Measurements from ENCODE around the gene SLC35F4.

DNA sequence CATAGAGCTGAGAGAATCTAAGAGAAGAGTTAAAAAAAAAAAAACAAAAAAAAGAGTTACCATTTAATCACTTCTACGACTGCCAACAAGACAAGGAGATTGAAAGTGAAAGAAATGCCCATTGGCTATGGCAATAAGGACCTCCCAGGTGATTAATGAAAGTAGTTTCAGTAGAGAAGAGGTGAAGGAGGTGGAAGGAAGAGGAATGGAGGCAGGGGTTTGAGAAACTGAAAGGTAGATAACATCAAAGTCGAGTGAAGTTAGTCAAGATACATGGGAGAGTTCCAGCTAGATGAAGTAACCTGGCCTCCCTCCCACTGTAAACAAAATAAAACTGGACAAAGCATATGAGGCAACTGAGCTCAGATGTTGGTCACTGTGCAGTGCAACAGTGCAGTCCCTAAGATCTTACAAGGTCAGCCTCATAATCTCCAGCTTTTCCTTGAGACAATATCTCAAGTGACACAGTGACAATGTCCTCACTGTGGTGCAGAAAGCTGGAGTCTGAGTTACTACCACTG is 254.3 kb downstream of the SLC35F4 start:
- TF ChIP-seq, protein P1, sequence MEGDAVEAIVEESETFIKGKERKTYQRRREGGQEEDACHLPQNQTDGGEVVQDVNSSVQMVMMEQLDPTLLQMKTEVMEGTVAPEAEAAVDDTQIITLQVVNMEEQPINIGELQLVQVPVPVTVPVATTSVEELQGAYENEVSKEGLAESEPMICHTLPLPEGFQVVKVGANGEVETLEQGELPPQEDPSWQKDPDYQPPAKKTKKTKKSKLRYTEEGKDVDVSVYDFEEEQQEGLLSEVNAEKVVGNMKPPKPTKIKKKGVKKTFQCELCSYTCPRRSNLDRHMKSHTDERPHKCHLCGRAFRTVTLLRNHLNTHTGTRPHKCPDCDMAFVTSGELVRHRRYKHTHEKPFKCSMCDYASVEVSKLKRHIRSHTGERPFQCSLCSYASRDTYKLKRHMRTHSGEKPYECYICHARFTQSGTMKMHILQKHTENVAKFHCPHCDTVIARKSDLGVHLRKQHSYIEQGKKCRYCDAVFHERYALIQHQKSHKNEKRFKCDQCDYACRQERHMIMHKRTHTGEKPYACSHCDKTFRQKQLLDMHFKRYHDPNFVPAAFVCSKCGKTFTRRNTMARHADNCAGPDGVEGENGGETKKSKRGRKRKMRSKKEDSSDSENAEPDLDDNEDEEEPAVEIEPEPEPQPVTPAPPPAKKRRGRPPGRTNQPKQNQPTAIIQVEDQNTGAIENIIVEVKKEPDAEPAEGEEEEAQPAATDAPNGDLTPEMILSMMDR (conservative IDR thresholded peaks at IDR 0.05), result no peak
- TF ChIP-seq ZFX (IDR thresholded peaks at IDR 0.05), result no peak

All from C4-2B (cell line).